Smooth muscle cell (in vitro differentiated cells): ENCODE results near the gene FAM210B. TPM values are rescaled to one million over a fixed set of nuclear protein-coding genes. Genes with fewer than 3 reads are reported as not detected.
"Not testable (repeated sequence)": the region's sequence is repeated elsewhere in the genome, so short reads cannot be mapped to it uniquely, and the experiment has no call there.

Experiments used
- DNase-seq: peaks from one replicate; lab custom pipeline; 2025; ENCODE audit not compliant: unreplicated experiment; lab: John Stamatoyannopoulos, UW
- H2AFZ ChIP-seq: fragments of 200-600 bp; sonication (generic); 2 replicates; pipeline ENCODE4 v1.6.0; 2016; ENCODE audit warnings: antibody characterized with exemption, low read depth, mild to moderate bottlenecking
- H3F3A ChIP-seq: fragments of 200-600 bp; sonication (generic); 2 replicates; pipeline ENCODE4 v1.6.0; 2017; ENCODE audit warnings: antibody characterized with exemption, low read depth
- H3K27ac ChIP-seq: fragments of 200-600 bp; sonication (generic); 2 replicates; pipeline ENCODE4 v1.5.1; 2016; ENCODE audit warnings: low read depth, mild to moderate bottlenecking
- H3K27me3 ChIP-seq: fragments of 200-600 bp; sonication (generic); 2 replicates; pipeline ENCODE4 v1.6.1; 2016; ENCODE audit warnings: low read depth, mild to moderate bottlenecking
- H3K36me3 ChIP-seq: fragments of 200-600 bp; sonication (generic); 2 replicates; pipeline ENCODE4 v1.5.1; 2016; ENCODE audit warnings: low read depth
- H3K4me1 ChIP-seq: fragments of 200-600 bp; sonication (generic); 2 replicates; pipeline ENCODE4 v1.5.1; 2016; ENCODE audit warnings: low read depth
- H3K4me2 ChIP-seq: fragments of 200-600 bp; sonication (generic); 2 replicates; pipeline ENCODE4 v1.6.0; 2016; ENCODE audit warnings: mild to moderate bottlenecking
- H3K4me3 ChIP-seq: fragments of 200-600 bp; sonication (generic); 2 replicates; pipeline ENCODE4 v1.5.1; 2016; ENCODE audit warnings: mild to moderate bottlenecking
- H3K79me2 ChIP-seq: fragments of 200-600 bp; sonication (generic); 2 replicates; pipeline ENCODE4 v1.6.0; 2016; ENCODE audit warnings: low read depth, mild to moderate bottlenecking
- H3K9ac ChIP-seq: fragments of 200-600 bp; sonication (generic); 2 replicates; pipeline ENCODE4 v1.6.0; 2016; ENCODE audit warnings: low read depth
- H3K9me3 ChIP-seq: fragments of 200-600 bp; sonication (generic); replicated peaks from 2 replicates; pipeline ENCODE4 v1.5.1; 2016; ENCODE audit warnings: low read depth
- H4K20me1 ChIP-seq: fragments of 200-600 bp; sonication (generic); 2 replicates; pipeline ENCODE4 v1.6.0; 2016; ENCODE audit warnings: low read depth
- CTCF ChIP-seq: fragments of 200-600 bp; sonication (generic); IDR thresholded peaks from 2 replicates; pipeline ENCODE4 v1.5.1; 2017; ENCODE audit warnings: borderline replicate concordance, mild to moderate bottlenecking, antibody characterized with exemption; ENCODE audit not compliant: insufficient read depth, poor library complexity, severe bottlenecking
- WGBS: methylation state at CpG from one replicate; pipeline ENCODE4 v1.1.7; 2016; ENCODE audit warnings: low lambda C conversion rate; 5-methylcytosine and 5-hydroxymethylcytosine counted together
- polyA plus RNA-seq: library from polyadenylated mRNA; unstranded; fragments of >200 nt; fragmentation: Nextera tagmentation; extraction: Ambion mirVana; gene quantifications from 2 replicates; pipeline ENCODE4 v1.2.1, GENCODE V29; 2016
- total RNA-seq: library from RNA; depleted of rRNA; stranded (reverse); fragments of >200 nt; gene quantifications from 2 replicates; pipeline ENCODE4 v1.2.3, GENCODE V29; 2014

The FAM210B gene
- total and polyA plus RNA-seq, 2 experiments from 2014 or later = 32.0 to 38.2 TPM

- no peaks in the 10 kb centered on the region for H3K27me3 ChIP-seq
- H4K20me1 ChIP-seq = no peaks in the 10 kb centered on the region
- H3K27ac ChIP-seq = no peak overlapping the region
- WGBS = 35% methylated on average over 2 of the region's 2 CpGs
- H3K79me2 ChIP-seq = no peaks in the 10 kb centered on the region
- H2AFZ ChIP-seq = no peak overlapping the region
- no peaks in the 10 kb centered on the region for H3F3A ChIP-seq
- H3K4me2 ChIP-seq = no peak overlapping the region
- no peaks in the 10 kb centered on the region for H3K36me3 ChIP-seq
- DNase-seq = no peak
- no peak overlapping the region for H3K9ac ChIP-seq
- TF ChIP-seq CTCF = no peak
- no peak overlapping the region for H3K4me3 ChIP-seq
- H3K4me1 ChIP-seq = no peaks in the 10 kb centered on the region
- H3K9me3 ChIP-seq = no peaks in the 10 kb centered on the region
Measured at GRCh38 chr20:56323206-56323605, 35.6 kb upstream of the FAM210B start.

- H3F3A ChIP-seq = no peaks in the 10 kb centered on the region
- H3K9me3 ChIP-seq = no peaks in the 10 kb centered on the region
- H3K27me3 ChIP-seq = no peaks in the 10 kb centered on the region
- H3K36me3 ChIP-seq = no peaks in the 10 kb centered on the region
- no peak overlapping the region for H2AFZ ChIP-seq
- WGBS = 75% methylated on average over 6 of the region's 6 CpGs
- no peak overlapping the region for H3K27ac ChIP-seq
- no peak overlapping the region for H3K4me3 ChIP-seq
- DNase-seq = no peak
- H4K20me1 ChIP-seq = no peaks in the 10 kb centered on the region
- H3K9ac ChIP-seq = no peak overlapping the region
- H3K4me2 ChIP-seq = no peak overlapping the region
- H3K4me1 ChIP-seq = no peaks in the 10 kb centered on the region
- no peaks in the 10 kb centered on the region for H3K79me2 ChIP-seq
- TF ChIP-seq CTCF = no peak
Measured at GRCh38 chr20:56323656-56324055, 35.1 kb upstream of the FAM210B start.

- Histone ChIP-seq H3K4me2 (no peak overlapping the region), H3K27me3 (no peaks in the 10 kb centered on the region), H3K4me1 (no peaks in the 10 kb centered on the region), H3K79me2 (no peaks in the 10 kb centered on the region), H4K20me1 (no peaks in the 10 kb centered on the region), H3F3A (no peaks in the 10 kb centered on the region), H3K9me3 (no peaks in the 10 kb centered on the region), H3K27ac (no peak overlapping the region), H3K9ac (no peak overlapping the region), H2AFZ (no peak overlapping the region), H3K36me3 (no peaks in the 10 kb centered on the region), H3K4me3 (no peak overlapping the region)
- TF ChIP-seq CTCF = no peak
- DNase-seq = no peak
Measured at GRCh38 chr20:56324806-56325205, 34.0 kb upstream of the FAM210B start.

- no peaks in the 10 kb centered on the region for H4K20me1 ChIP-seq
- no peak overlapping the region for H2AFZ ChIP-seq
- H3K79me2 ChIP-seq = no peaks in the 10 kb centered on the region
- 71% methylated on average over 5 of the region's 5 CpGs for WGBS
- H3K36me3 ChIP-seq = no peaks in the 10 kb centered on the region
- H3K4me2 ChIP-seq = no peak overlapping the region
- no peaks in the 10 kb centered on the region for H3K9me3 ChIP-seq
- no peaks in the 10 kb centered on the region for H3K27me3 ChIP-seq
- H3F3A ChIP-seq = no peaks in the 10 kb centered on the region
- DNase-seq = no peak
- no peak overlapping the region for H3K27ac ChIP-seq
- H3K4me3 ChIP-seq = no peak overlapping the region
- no peak for TF ChIP-seq CTCF
- H3K9ac ChIP-seq = no peak overlapping the region
- no peaks in the 10 kb centered on the region for H3K4me1 ChIP-seq
Measured at GRCh38 chr20:56328861-56329260, 29.9 kb upstream of the FAM210B start.

- not testable (repeated sequence) for DNase-seq, H3K9me3 ChIP-seq, H3K36me3 ChIP-seq, H3K27ac ChIP-seq, H3K27me3 ChIP-seq, H4K20me1 ChIP-seq, H3K4me3 ChIP-seq, H2AFZ ChIP-seq, H3K79me2 ChIP-seq, H3F3A ChIP-seq, H3K4me2 ChIP-seq, H3K4me1 ChIP-seq, H3K9ac ChIP-seq
- 85% methylated on average over 8 of the region's 8 CpGs for WGBS
Measured at GRCh38 chr20:56336709-56337108, 22.1 kb upstream of the FAM210B start.
